Measurements from ENCODE around the gene PLCL1. TPM values are rescaled to one million over a fixed set of nuclear protein-coding genes. Genes with fewer than 3 reads are reported as not detected.
"Not testable (repeated sequence)": the region's sequence is repeated elsewhere in the genome, so short reads cannot be mapped to it uniquely, and the experiment has no call there.

Gene PLCL1
- total and polyA plus RNA-seq, 8 donors: 0.93 to 28.7 (median 3.1) TPM

DNA sequence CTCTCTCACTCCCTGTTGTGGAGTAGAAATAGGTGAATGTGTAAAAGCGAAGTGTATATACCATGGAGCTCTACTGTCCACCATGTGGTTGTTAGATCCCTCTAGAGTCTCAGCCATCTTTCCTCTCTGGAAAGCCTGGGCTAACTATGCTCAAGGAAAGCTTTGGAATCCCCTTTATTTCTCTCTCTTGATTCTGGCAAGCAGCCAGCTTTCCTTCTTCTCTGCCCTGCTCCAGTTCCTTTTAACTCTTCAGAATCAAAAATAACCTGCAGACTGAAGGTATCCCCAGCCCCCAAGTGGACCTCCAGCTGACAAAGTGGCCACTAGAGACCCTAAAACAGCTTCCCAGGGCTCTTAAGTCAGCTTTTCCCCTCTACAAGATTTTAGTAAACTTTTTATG, 381.9 kb downstream of the PLCL1 start:
- Histone ChIP-seq H3K27ac (no peak overlapping the region), H3K27me3 (no peaks in the 10 kb centered on the region), H3K4me3 (no peak overlapping the region), H3K36me3 (no peaks in the 10 kb centered on the region), H3K9me3 (no peaks in the 10 kb centered on the region), H3K4me1 (no peaks in the 10 kb centered on the region)
- WGBS, 5 donors: 90 to 95% (median 92%) methylated on average over 1 of the region's 1 CpG
- intact Hi-C loops (cut with DNase I; ENCODE audit: low total_unique reads): no loop called here
- DNase-seq: peak in 1 of 2 donors; percentile 6
- no peak for TF ChIP-seq POLR2AphosphoS5 (IDR thresholded peaks at IDR 0.05)
- no peak for TF ChIP-seq POLR2A (IDR thresholded peaks at IDR 0.05)
- TF ChIP-seq, protein P1, sequence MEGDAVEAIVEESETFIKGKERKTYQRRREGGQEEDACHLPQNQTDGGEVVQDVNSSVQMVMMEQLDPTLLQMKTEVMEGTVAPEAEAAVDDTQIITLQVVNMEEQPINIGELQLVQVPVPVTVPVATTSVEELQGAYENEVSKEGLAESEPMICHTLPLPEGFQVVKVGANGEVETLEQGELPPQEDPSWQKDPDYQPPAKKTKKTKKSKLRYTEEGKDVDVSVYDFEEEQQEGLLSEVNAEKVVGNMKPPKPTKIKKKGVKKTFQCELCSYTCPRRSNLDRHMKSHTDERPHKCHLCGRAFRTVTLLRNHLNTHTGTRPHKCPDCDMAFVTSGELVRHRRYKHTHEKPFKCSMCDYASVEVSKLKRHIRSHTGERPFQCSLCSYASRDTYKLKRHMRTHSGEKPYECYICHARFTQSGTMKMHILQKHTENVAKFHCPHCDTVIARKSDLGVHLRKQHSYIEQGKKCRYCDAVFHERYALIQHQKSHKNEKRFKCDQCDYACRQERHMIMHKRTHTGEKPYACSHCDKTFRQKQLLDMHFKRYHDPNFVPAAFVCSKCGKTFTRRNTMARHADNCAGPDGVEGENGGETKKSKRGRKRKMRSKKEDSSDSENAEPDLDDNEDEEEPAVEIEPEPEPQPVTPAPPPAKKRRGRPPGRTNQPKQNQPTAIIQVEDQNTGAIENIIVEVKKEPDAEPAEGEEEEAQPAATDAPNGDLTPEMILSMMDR (IDR thresholded peaks at IDR 0.05): no peak
- no peak for TF ChIP-seq EP300 (IDR thresholded peaks at IDR 0.05)

DNA sequence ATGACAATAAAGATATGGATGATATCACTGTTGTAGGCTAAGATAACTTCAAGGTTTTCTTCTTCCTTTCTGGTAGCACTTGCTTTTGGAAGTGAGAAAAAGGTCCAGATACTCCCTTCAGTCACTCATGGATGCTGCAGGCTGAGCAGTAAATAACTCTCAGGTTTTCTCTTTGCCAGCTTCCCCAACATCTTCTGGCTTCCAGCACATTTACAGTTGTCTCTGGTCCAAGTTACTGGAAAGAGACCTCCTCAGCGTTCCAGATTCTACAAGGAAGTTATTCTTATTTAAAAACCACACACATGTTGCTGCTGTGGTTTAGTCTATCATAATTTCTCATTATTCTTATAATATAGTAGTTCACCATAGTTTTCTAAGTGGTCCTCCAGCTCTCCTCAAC, 383.4 kb downstream of the PLCL1 start:
- 50 to 70% (median 59%) methylated on average over 1 of the region's 1 CpG for WGBS, 5 donors
- DNase-seq: no peak
- H3K9me3 ChIP-seq: no peaks in the 10 kb centered on the region
- no peaks in the 10 kb centered on the region for H3K27me3 ChIP-seq
- no peaks in the 10 kb centered on the region for H3K4me1 ChIP-seq
- no peaks in the 10 kb centered on the region for H3K36me3 ChIP-seq
- intact Hi-C loops (cut with DNase I; ENCODE audit: low total_unique reads): no loop called here
- H3K27ac ChIP-seq: no peak overlapping the region
- TF ChIP-seq EP300 (IDR thresholded peaks at IDR 0.05) (no peak), POLR2AphosphoS5 (IDR thresholded peaks at IDR 0.05) (no peak), POLR2A (IDR thresholded peaks at IDR 0.05) (no peak)
- TF ChIP-seq, protein P1 (IDR thresholded peaks at IDR 0.05): no peak
- no peak overlapping the region for H3K4me3 ChIP-seq

DNA sequence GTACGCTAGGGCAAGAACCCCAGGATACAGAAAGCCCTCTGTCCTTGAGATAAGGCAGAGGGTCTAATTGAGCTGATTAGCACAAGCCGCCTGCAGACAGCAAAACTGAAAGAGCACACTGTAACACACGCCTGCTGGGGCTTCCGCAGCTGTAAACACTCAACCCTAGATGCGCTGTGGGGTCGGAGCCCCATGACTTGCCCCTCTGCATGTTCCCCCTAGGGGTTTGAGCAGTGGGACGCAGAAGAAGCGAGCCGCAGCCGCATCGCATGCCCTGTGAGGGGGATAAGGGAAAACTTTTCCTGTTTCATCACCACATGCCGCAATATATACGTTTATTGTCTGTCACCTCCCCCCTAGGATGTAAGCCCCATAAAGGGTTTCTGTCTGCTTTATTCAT, 384.6 kb downstream of the PLCL1 start:
- Histone ChIP-seq H3K9me3 (no peaks in the 10 kb centered on the region), H3K36me3 (no peaks in the 10 kb centered on the region), H3K4me3 (no peak overlapping the region), H3K4me1 (no peaks in the 10 kb centered on the region), H3K27me3 (no peaks in the 10 kb centered on the region), H3K27ac (no peak overlapping the region)
- WGBS, 5 donors: 75 to 80% (median 77%) methylated on average over 12 to 13 of the region's 13 CpGs
- intact Hi-C loops (cut with DNase I; ENCODE audit: low total_unique reads): no loop called here
- TF ChIP-seq POLR2A (IDR thresholded peaks at IDR 0.05) (no peak), POLR2AphosphoS5 (IDR thresholded peaks at IDR 0.05) (no peak), EP300 (IDR thresholded peaks at IDR 0.05) (no peak)
- TF ChIP-seq, protein P1 (IDR thresholded peaks at IDR 0.05): no peak
- DNase-seq: no peak

DNA sequence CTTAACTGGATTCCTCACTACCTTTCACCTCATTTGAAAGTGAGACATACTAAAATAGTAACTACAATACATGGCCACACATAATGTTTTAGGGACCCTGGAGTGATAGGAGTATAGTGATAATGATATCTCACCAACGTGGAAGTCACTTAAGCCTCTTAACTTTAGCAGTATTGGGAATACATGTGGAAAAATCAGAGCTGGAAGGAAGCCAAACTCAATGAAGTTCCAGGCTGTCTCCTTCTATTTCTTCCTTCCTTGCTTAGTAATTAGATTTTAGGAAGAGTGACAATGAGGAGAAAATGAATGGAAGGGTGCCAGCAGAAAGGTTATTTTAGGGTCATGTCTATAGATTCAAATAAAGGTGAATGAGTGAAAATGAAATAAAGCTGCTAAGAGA, 387.3 kb downstream of the PLCL1 start:
- 0 to 8% (median 2%) methylated on average over 1 of the region's 1 CpG for WGBS, 5 donors
- TF ChIP-seq POLR2AphosphoS5 (IDR thresholded peaks at IDR 0.05): no peak

DNA sequence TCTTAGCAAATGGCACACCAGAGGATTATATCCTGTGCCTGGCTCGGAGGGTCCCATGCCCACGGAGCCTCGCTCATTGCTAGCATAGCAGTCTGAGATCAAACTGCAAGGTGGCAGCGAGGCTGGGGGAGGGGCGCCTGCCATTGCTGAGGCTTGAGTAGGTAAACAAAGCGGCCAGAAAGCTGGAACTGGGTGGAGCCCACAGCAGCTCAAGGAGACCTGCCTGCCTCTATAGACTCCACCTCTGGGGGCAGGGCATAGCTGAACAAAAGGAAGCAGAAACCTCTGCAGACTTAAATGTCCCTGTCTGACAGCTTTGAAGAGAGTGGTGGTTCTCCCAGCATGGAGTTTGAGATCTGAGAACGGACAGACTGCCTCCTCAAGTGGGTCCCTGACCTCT, 392.2 kb downstream of the PLCL1 start:
- H3K27ac ChIP-seq; H3K9me3 ChIP-seq; H3K27me3 ChIP-seq; H3K36me3 ChIP-seq; H3K4me1 ChIP-seq; DNase-seq; intact Hi-C loops (cut with DNase I; ENCODE audit: low total_unique reads); H3K4me3 ChIP-seq: not testable (repeated sequence)
- 51 to 73% (median 58%) methylated on average over 7 of the region's 7 CpGs for WGBS, 5 donors

More for the DNA sequence above, 387.3 kb downstream of the PLCL1 start:
- H3K27ac ChIP-seq: no peak overlapping the region
- no peak overlapping the region for H3K4me3 ChIP-seq
- intact Hi-C loops (cut with DNase I; ENCODE audit: low total_unique reads): no loop called here
- H3K4me1 ChIP-seq: no peaks in the 10 kb centered on the region
- no peaks in the 10 kb centered on the region for H3K36me3 ChIP-seq
- no peaks in the 10 kb centered on the region for H3K27me3 ChIP-seq
- DNase-seq: no peak
- peaks cover 0 to 4% (median 0%) of the 10 kb centered on the region in 4 donors for H3K9me3 ChIP-seq

Other genes starting within 250 kb of the PLCL1 start
- 10 to 100 TPM in 2 of 5 donors, 1 to 10 TPM in 1, under 1 TPM in 2; 0.45 to 13.3 (median 1.6) TPM for gene RFTN2, start 129.0 kb upstream of the PLCL1 start, total RNA-seq
- gene RFTN2, start 129.0 kb upstream of the PLCL1 start, polyA plus RNA-seq: 1 to 10 TPM in 2 of 3 donors, under 1 TPM in 1; 0.65 to 5.0 (median 2.7) TPM
- 10 to 100 TPM in 1 of 5 donors, 1 to 10 TPM in 3, under 1 TPM in 1; 0.58 to 14.8 (median 6.8) TPM for gene MARS2, start 99.2 kb upstream of the PLCL1 start, total RNA-seq
- gene MARS2, start 99.2 kb upstream of the PLCL1 start, polyA plus RNA-seq: 1 to 10 TPM; 2.4 to 3.2 (median 3.0) TPM
- gene BOLL, start 19.3 kb upstream of the PLCL1 start, total RNA-seq: not detected
- not detected for gene BOLL, start 19.3 kb upstream of the PLCL1 start, polyA plus RNA-seq